ENCODE results near the gene EGFL6.

Gene EGFL6

GRCh38 chrX:13569479-13570260 lies at the start of gene EGFL6:
EGFL6 (plus strand) TSS chrX:13569601; CDS start chrX:13569862, 261 bp downstream.
- no peak for DNase-seq

GRCh38 chrX:13520351-13520750 lies 49.0 kb upstream of the EGFL6 start:
- no peak for DNase-seq

GRCh38 chrX:13520936-13521335 lies 48.5 kb upstream of the EGFL6 start:
- DNase-seq: no peak

GRCh38 chrX:13522811-13523210 lies 46.6 kb upstream of the EGFL6 start:
- no peak for DNase-seq

GRCh38 chrX:13533726-13534125 lies 35.7 kb upstream of the EGFL6 start:
- DNase-seq: no peak

- DNase-seq: no peak
Measured at GRCh38 chrX:13535376-13536165, 33.8 kb upstream of the EGFL6 start.

GRCh38 chrX:13536551-13536950 lies 32.9 kb upstream of the EGFL6 start:
- DNase-seq: no peak

GRCh38 chrX:13538414-13538813 lies 31.0 kb upstream of the EGFL6 start:
- DNase-seq: no peak

GRCh38 chrX:13540602-13541001 lies 28.8 kb upstream of the EGFL6 start:
- DNase-seq: no peak

GRCh38 chrX:13545726-13546125 lies 23.7 kb upstream of the EGFL6 start:
- no peak for DNase-seq

GRCh38 chrX:13547671-13548070 lies 21.7 kb upstream of the EGFL6 start:
- no peak for DNase-seq

GRCh38 chrX:13550346-13550745 lies 19.1 kb upstream of the EGFL6 start:
- no peak for DNase-seq

GRCh38 chrX:13551610-13552009 lies 17.8 kb upstream of the EGFL6 start:
- DNase-seq: no peak

GRCh38 chrX:13552892-13553291 lies 16.5 kb upstream of the EGFL6 start:
- no peak for DNase-seq

- DNase-seq: no peak
Measured at GRCh38 chrX:13565511-13565910, 3.9 kb upstream of the EGFL6 start.

GRCh38 chrX:13570261-13570605 lies 832 bp downstream of the EGFL6 start:
- DNase-seq: no peak

GRCh38 chrX:13571136-13571535 lies 1.7 kb downstream of the EGFL6 start:
- DNase-seq: no peak

- no peak for DNase-seq
Measured at GRCh38 chrX:13574600-13574999, 5.2 kb downstream of the EGFL6 start.

GRCh38 chrX:13579661-13580060 lies 10.3 kb downstream of the EGFL6 start:
- no peak for DNase-seq

- no peak for DNase-seq
Measured at GRCh38 chrX:13581554-13581953, 12.2 kb downstream of the EGFL6 start.

- no peak for DNase-seq
Measured at GRCh38 chrX:13587786-13588477, 18.5 kb downstream of the EGFL6 start.

GRCh38 chrX:13590207-13590606 lies 20.8 kb downstream of the EGFL6 start:
- no peak for DNase-seq

GRCh38 chrX:13590914-13591313 lies 21.5 kb downstream of the EGFL6 start:
- no peak for DNase-seq

- DNase-seq: no peak
Measured at GRCh38 chrX:13597874-13598273, 28.5 kb downstream of the EGFL6 start.
